ENCODE results near the gene KCNIP1. TPM values are rescaled to one million over a fixed set of nuclear protein-coding genes. Genes with fewer than 3 reads are reported as not detected.

The KCNIP1 gene
- polyA plus RNA-seq, 3 donors, result not detected

GRCh38 chr5:170551076-170551475 lies 47.3 kb downstream of the KCNIP1 start:
- no peaks in the 10 kb centered on the region for H3K36me3 ChIP-seq (replicated peaks in 1 of 2; ENCODE audit: control insufficient read depth in 1 of 2, insufficient read depth in 2 of 2, low read length in 2 of 2)
- H3K4me1 ChIP-seq (ENCODE audit: control insufficient read depth in 1 of 2, insufficient read depth in 2 of 2, low read length in 2 of 2), result peaks cover 9 to 10% of the 10 kb centered on the region in 2 donors
- intact Hi-C loops (cut with micrococcal nuclease), result no loop called here
- WGBS (ENCODE audit: insufficient coverage), result 48% methylated on average over 3 of the region's 4 CpGs
- Mint-ChIP-seq H3K27ac (no peak overlapping the region), H3K4me1 (no peaks in the 10 kb centered on the region), H3K36me3 (no peaks in the 10 kb centered on the region), H3K4me3 (no peak overlapping the region), H3K9me3 (peaks cover 0 to 4% (median 4%) of the 10 kb centered on the region in 7 donors), H3K27me3 (ENCODE audit: low read depth in 3 of 3) (peaks cover 10 to 31% (median 12%) of the 10 kb centered on the region in 3 donors)
- H3K79me2 ChIP-seq (ENCODE audit: insufficient read depth, low read length), result no peaks in the 10 kb centered on the region
- TF ChIP-seq CTCF (IDR thresholded peaks at IDR 0.05), result no peak
- peaks cover 37 to 51% of the 10 kb centered on the region in 2 donors for H3K27me3 ChIP-seq (ENCODE audit: control insufficient read depth in 2 of 2, insufficient read depth in 2 of 2, low read length in 2 of 2)
- peaks cover 0 to 2% of the 10 kb centered on the region in 2 donors for H3K9me3 ChIP-seq (replicated peaks in 1 of 2; ENCODE audit: control insufficient read depth in 1 of 2, insufficient read depth in 1 of 2, low read length in 2 of 2)
- no peaks in the 10 kb centered on the region for H4K20me1 ChIP-seq (ENCODE audit: insufficient read depth, low read length)
- H3K27ac ChIP-seq (ENCODE audit: low read depth in 1 of 2, low read length in 2 of 2), result no peak overlapping the region
- no peak overlapping the region for H3K4me3 ChIP-seq (replicated peaks in 1 of 3; ENCODE audit: low read depth in 2 of 3, low read length in 3 of 3)
- no peak overlapping the region for H3K9ac ChIP-seq (ENCODE audit: insufficient read depth, low read length, poor library complexity, severe bottlenecking)
- no peak overlapping the region for H3K4me2 ChIP-seq (replicated peaks; ENCODE audit: extremely low read depth, low read length, poor library complexity, severe bottlenecking)
- no peak overlapping the region for H2AFZ ChIP-seq (ENCODE audit: insufficient read depth, low read depth, low read length, poor library complexity, severe bottlenecking)
- no peak for DNase-seq

- no peaks in the 10 kb centered on the region for H4K20me1 ChIP-seq (ENCODE audit: insufficient read depth, low read length)
- no peak for DNase-seq
- no peak overlapping the region for H3K4me3 ChIP-seq (replicated peaks in 1 of 3; ENCODE audit: low read depth in 2 of 3, low read length in 3 of 3)
- no peak overlapping the region for H3K4me2 ChIP-seq (replicated peaks; ENCODE audit: extremely low read depth, low read length, poor library complexity, severe bottlenecking)
- H3K79me2 ChIP-seq (ENCODE audit: insufficient read depth, low read length), result no peaks in the 10 kb centered on the region
- H3K36me3 Mint-ChIP-seq, result no peaks in the 10 kb centered on the region
- TF ChIP-seq CTCF (IDR thresholded peaks at IDR 0.05), result no peak
- no peak overlapping the region for H3K27ac ChIP-seq (ENCODE audit: low read depth in 1 of 2, low read length in 2 of 2)
- H3K4me1 Mint-ChIP-seq, result no peaks in the 10 kb centered on the region
- peaks cover 9 to 10% of the 10 kb centered on the region in 2 donors for H3K4me1 ChIP-seq (ENCODE audit: control insufficient read depth in 1 of 2, insufficient read depth in 2 of 2, low read length in 2 of 2)
- no peaks in the 10 kb centered on the region for H3K9me3 Mint-ChIP-seq
- peaks cover 10 to 31% (median 11%) of the 10 kb centered on the region in 3 donors for H3K27me3 Mint-ChIP-seq (ENCODE audit: low read depth in 3 of 3)
- no peak overlapping the region for H3K4me3 Mint-ChIP-seq
- no peak overlapping the region for H2AFZ ChIP-seq (ENCODE audit: insufficient read depth, low read depth, low read length, poor library complexity, severe bottlenecking)
- no peaks in the 10 kb centered on the region for H3K36me3 ChIP-seq (replicated peaks in 1 of 2; ENCODE audit: control insufficient read depth in 1 of 2, insufficient read depth in 2 of 2, low read length in 2 of 2)
- H3K9ac ChIP-seq (ENCODE audit: insufficient read depth, low read length, poor library complexity, severe bottlenecking), result no peak overlapping the region
- H3K27me3 ChIP-seq (ENCODE audit: control insufficient read depth in 2 of 2, insufficient read depth in 2 of 2, low read length in 2 of 2), result peaks cover 33 to 51% of the 10 kb centered on the region in 2 donors
- 99% methylated on average over 7 of the region's 7 CpGs for WGBS (ENCODE audit: insufficient coverage)
- H3K9me3 ChIP-seq (replicated peaks in 1 of 2; ENCODE audit: control insufficient read depth in 1 of 2, insufficient read depth in 1 of 2, low read length in 2 of 2), result no peaks in the 10 kb centered on the region
- intact Hi-C loops (cut with micrococcal nuclease), result no loop called here
- H3K27ac Mint-ChIP-seq, result no peak overlapping the region
These were observed 47.8 kb downstream of the KCNIP1 start for GRCh38 chr5:170551622-170552021.
